Upper lobe of left lung (tissue), 4 donors: ENCODE measurements around the gene KLHL25.

Source experiments
- EP300 ChIP-seq, 4 donors: sonication (generic); formaldehyde crosslinking; IDR thresholded peaks; one replicate each; pipeline ENCODE4 v1.5.1; 2017; ENCODE audit warnings: antibody characterized with exemption in 4 of 4, control low read depth in 2 of 4
- POLR2A ChIP-seq, 4 donors: fragments of 450-650 bp; IDR thresholded peaks; one replicate each; pipeline ENCODE4 v1.5.1; 2016 to 2017; ENCODE audit warnings: antibody characterized with exemption in 4 of 4, mild to moderate bottlenecking in 2 of 4
- POLR2AphosphoS5 ChIP-seq, 2 donors: sonication (generic); formaldehyde crosslinking; IDR thresholded peaks; one replicate each; pipeline ENCODE4 v1.5.1; 2017; ENCODE audit warnings: antibody characterized with exemption in 2 of 2
- TF ChIP-seq, protein P1 (sequence below), 6 experiments: fragments of 450-650 bp in 4 of 6; fragments of 200-600 bp in 2 of 6; sonication (generic) in 2 of 6; IDR thresholded peaks; one replicate each; pipeline ENCODE4 v1.5.1; 2016 to 2019; ENCODE audit warnings: antibody characterized with exemption in 6 of 6

DNA sequence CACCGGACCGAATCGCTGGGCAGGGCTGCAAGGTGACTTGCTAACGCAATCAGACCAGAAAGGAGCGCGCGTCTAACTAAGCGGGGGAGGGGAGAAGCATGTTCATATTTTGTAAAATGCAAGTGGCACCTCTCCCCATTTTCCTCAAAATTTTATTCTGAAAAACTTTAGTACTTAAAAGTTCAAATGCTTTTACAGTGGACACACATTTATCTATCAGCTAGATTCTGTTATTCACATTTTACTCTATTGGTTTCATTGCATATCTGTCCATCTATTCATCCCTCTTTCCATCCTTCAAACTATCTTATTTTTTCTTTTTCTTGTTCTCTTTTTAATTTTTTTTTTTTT is 46.1 kb upstream of the KLHL25 start:
- TF ChIP-seq, protein P1, sequence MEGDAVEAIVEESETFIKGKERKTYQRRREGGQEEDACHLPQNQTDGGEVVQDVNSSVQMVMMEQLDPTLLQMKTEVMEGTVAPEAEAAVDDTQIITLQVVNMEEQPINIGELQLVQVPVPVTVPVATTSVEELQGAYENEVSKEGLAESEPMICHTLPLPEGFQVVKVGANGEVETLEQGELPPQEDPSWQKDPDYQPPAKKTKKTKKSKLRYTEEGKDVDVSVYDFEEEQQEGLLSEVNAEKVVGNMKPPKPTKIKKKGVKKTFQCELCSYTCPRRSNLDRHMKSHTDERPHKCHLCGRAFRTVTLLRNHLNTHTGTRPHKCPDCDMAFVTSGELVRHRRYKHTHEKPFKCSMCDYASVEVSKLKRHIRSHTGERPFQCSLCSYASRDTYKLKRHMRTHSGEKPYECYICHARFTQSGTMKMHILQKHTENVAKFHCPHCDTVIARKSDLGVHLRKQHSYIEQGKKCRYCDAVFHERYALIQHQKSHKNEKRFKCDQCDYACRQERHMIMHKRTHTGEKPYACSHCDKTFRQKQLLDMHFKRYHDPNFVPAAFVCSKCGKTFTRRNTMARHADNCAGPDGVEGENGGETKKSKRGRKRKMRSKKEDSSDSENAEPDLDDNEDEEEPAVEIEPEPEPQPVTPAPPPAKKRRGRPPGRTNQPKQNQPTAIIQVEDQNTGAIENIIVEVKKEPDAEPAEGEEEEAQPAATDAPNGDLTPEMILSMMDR (IDR thresholded peaks at IDR 0.05) = no peak
- no peak for TF ChIP-seq POLR2A (IDR thresholded peaks at IDR 0.05)
- peak in 1 of 2 donors; percentile 11 for TF ChIP-seq POLR2AphosphoS5 (IDR thresholded peaks at IDR 0.05)
- TF ChIP-seq EP300 (IDR thresholded peaks at IDR 0.05) = no peak
